GM13977 (cell line): ENCODE measurements around the gene NAGLU.
A peak's percentile ranks its signal among the peaks of the same experiment; 100 is the strongest.

Experiments used
- DNase-seq: peaks from one replicate; pipeline ENCODE4 v3.0.0; 2012; ENCODE audit warnings: low spot score
- CTCF ChIP-seq: IDR thresholded peaks from 2 replicates; pipeline ENCODE4 v1.5.1; 2012; ENCODE audit warnings: mild to moderate bottlenecking, control low read depth; ENCODE audit not compliant: insufficient read depth; ENCODE audit errors: extremely low read depth, missing control alignments
- in situ Hi-C: fragments of 300-500 bp; cut with MboI; formaldehyde crosslinking; loops from one replicate; pipeline ENCODE4 v1.12.0; 2022; ENCODE audit warnings: low sequenced_read_pairs, low pct_unique_long_range_greater_than_20kb, mixed read lengths, inconsistent platforms; ENCODE audit not compliant: unreplicated experiment

NAGLU gene

GRCh38 chr17:42507671-42508070 lies 28.4 kb upstream of the NAGLU start:
- no peak for DNase-seq
- TF ChIP-seq CTCF, result no peak
- in situ Hi-C loops, result loop anchor here (10.0 to 25.0 kb wide), 2 partner anchors 195 to 283 kb away; no protein-coding TSS in a partner anchor

- in situ Hi-C loops, result loop anchor here (10.0 to 25.0 kb wide), 2 partner anchors 196 to 284 kb away; no protein-coding TSS in a partner anchor
- no peak for DNase-seq
- TF ChIP-seq CTCF, result no peak
Observed at GRCh38 chr17:42508426-42509165, 27.4 kb upstream of the NAGLU start.

GRCh38 chr17:42509409-42509808 lies 26.6 kb upstream of the NAGLU start:
- TF ChIP-seq CTCF, result no peak
- in situ Hi-C loops, result loop anchor here (10.0 to 25.0 kb wide), 2 partner anchors 197 to 285 kb away; no protein-coding TSS in a partner anchor
- DNase-seq, result no peak

- no peak for TF ChIP-seq CTCF
- no peak for DNase-seq
- in situ Hi-C loops, result loop anchor here (10.0 to 25.0 kb wide), 2 partner anchors 198 to 285 kb away; no protein-coding TSS in a partner anchor
Observed at GRCh38 chr17:42509841-42510240, 26.2 kb upstream of the NAGLU start.

GRCh38 chr17:42512246-42512645 lies 23.8 kb upstream of the NAGLU start:
- in situ Hi-C loops, result loop anchor here (25.0 kb wide), 1 partner anchor 200 kb away; no protein-coding TSS in a partner anchor
- TF ChIP-seq CTCF, result no peak
- no peak for DNase-seq

GRCh38 chr17:42512733-42513251 lies 23.2 kb upstream of the NAGLU start:
- no peak for TF ChIP-seq CTCF
- DNase-seq, result peak; percentile 80
- in situ Hi-C loops, result loop anchor here (25.0 kb wide), 1 partner anchor 200 kb away; no protein-coding TSS in a partner anchor
